Activated B cell treated with CpG ODN at 0.5 μM for 24 hours (primary cell): ENCODE data around the gene EBF3. TPM values are rescaled to one million over a fixed set of nuclear protein-coding genes. Genes with fewer than 3 reads are reported as not detected.

Experiments
- ATAC-seq: fragments of 200-7000 bp; cut with Tn5 transposase; one replicate; pipeline ENCODE4 v1.10.0; 2021; ENCODE audit warnings: low read depth, mild to moderate bottlenecking, moderate library complexity
- CTCF ChIA-PET: fragments of 350-600 bp; sonication (Branson Sonifier 250); formaldehyde crosslinking; loops from one replicate; lab custom pipeline; 2021; ENCODE audit warnings: antibody characterized with exemption; lab: Charles Lee
- POLR2A ChIA-PET: fragments of 350-600 bp; sonication (Branson Sonifier 250); formaldehyde crosslinking; loops from one replicate; lab custom pipeline; 2021; ENCODE audit warnings: antibody characterized with exemption; lab: Charles Lee
- DNase-seq: peaks from one replicate; pipeline ENCODE4 v3.0.0; 2022
- H3K27ac Mint-ChIP-seq: one replicate; pipeline ENCODE4 v1.8.0; 2020; ENCODE audit warnings: mixed read lengths
- H3K27me3 Mint-ChIP-seq: one replicate; pipeline ENCODE4 v1.8.0; 2021; ENCODE audit warnings: mixed read lengths
- H3K36me3 Mint-ChIP-seq: one replicate; pipeline ENCODE4 v1.8.0; 2021; ENCODE audit warnings: low read depth, mixed read lengths
- H3K4me1 Mint-ChIP-seq: one replicate; pipeline ENCODE4 v1.8.0; 2021; ENCODE audit warnings: mixed read lengths
- H3K4me3 Mint-ChIP-seq: one replicate; pipeline ENCODE4 v1.8.0; 2020; ENCODE audit warnings: mild to moderate bottlenecking, mixed read lengths
- H3K9me3 Mint-ChIP-seq: one replicate; pipeline ENCODE4 v1.8.0; 2020; ENCODE audit warnings: mixed read lengths
- intact Hi-C: fragments of 100-400 bp; cut with micrococcal nuclease; formaldehyde crosslinking; loops from one replicate; pipeline ENCODE4 v1.15.1; 2024
- total RNA-seq: library from RNA; stranded (reverse); gene quantifications from 2 replicates; pipeline ENCODE4 v1.2.3, GENCODE V29; 2022
- TF ChIP-seq, protein P1 (sequence below): fragments of 200-600 bp; IDR thresholded peaks from one replicate; pipeline ENCODE4 v1.8.0; 2022; ENCODE audit warnings: antibody characterized with exemption, mild to moderate bottlenecking

Gene EBF3
- total RNA-seq, 1 donor from 2014 or later: not detected

DNA sequence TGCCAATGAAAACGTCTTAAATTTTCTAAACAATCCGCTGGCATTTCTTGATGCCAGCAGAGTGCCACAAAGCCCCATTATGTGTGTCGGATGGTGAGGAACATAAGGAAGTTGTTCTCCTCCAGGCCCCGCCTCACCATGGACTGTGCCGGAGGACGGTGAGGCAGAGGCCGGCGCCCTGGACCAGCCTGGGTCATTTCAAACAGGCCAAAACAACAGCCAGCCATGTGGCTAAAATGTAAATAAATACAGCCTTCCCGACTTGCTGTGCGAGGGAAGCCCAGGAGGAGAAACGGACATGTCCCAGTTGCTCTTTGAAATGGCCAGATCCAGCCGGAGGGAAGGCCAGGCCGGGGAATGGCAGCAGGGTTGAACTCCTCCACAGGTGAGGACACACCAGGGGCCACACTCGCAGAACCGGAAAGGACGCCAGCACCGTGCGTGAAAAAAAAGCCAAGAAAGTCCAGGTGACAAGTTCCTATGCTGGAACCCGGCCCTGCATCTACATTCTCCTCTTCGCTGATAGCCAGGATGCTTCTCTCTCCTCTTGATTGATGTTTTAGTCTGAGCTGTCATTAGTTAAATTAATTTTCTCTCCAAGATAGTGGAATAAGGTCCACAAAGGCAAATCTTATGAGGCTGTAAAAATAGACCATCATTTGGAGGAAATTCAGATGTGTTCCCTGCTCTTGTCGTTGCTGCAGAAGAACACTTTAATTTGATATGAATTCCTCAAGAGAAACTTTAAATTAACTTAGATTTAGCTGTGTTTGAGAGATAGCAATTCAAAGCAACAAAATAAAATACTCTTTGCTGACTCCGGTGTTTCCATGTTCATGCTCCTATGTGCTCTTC, 64.6 kb downstream of the EBF3 start:
- intact Hi-C loops: no loop called here
- TF ChIP-seq, protein P1, sequence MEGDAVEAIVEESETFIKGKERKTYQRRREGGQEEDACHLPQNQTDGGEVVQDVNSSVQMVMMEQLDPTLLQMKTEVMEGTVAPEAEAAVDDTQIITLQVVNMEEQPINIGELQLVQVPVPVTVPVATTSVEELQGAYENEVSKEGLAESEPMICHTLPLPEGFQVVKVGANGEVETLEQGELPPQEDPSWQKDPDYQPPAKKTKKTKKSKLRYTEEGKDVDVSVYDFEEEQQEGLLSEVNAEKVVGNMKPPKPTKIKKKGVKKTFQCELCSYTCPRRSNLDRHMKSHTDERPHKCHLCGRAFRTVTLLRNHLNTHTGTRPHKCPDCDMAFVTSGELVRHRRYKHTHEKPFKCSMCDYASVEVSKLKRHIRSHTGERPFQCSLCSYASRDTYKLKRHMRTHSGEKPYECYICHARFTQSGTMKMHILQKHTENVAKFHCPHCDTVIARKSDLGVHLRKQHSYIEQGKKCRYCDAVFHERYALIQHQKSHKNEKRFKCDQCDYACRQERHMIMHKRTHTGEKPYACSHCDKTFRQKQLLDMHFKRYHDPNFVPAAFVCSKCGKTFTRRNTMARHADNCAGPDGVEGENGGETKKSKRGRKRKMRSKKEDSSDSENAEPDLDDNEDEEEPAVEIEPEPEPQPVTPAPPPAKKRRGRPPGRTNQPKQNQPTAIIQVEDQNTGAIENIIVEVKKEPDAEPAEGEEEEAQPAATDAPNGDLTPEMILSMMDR: no peak
- ChIA-PET CTCF (no interaction called here), POLR2A (no interaction called here)
- H3K9me3 Mint-ChIP-seq: no peaks in the 10 kb centered on the region
- H3K36me3 Mint-ChIP-seq: no peaks in the 10 kb centered on the region
- peaks cover 3% of the 10 kb centered on the region for H3K27me3 Mint-ChIP-seq
- no peak overlapping the region for H3K27ac Mint-ChIP-seq
- ATAC-seq (no peak), DNase-seq (no peak)
- no peaks in the 10 kb centered on the region for H3K4me1 Mint-ChIP-seq
- no peak overlapping the region for H3K4me3 Mint-ChIP-seq

DNA sequence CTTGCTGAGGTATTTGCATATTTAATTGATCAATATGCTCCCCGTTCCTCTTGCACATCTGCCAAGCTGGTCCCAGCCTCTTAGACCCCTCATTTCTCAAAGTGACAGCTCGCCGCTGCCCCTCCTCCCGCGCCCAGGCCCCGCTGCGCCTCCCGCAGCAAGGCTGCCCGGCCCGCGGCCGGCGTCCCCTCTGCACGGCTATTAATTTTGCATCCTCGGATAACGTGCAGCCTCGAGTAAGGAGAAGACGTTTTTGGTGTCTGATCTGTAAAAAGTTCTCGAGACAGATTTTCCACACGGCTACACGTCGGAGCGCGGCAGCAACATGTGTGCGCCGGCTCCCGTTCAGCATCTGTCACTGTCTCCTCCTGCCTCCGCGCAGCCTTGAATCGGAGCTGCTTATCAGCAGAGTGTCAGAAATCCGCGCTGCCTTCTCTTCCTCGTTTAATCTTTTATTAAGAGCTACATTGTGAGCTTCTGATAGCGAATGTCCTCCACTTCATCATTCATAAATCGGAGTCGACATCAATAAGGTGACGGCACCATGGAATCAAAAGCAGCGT, 65.3 kb downstream of the EBF3 start:
- no peak for ATAC-seq
- Mint-ChIP-seq H3K4me3 (no peak overlapping the region), H3K4me1 (no peaks in the 10 kb centered on the region), H3K27ac (no peak overlapping the region), H3K9me3 (no peaks in the 10 kb centered on the region), H3K27me3 (peaks cover 3% of the 10 kb centered on the region), H3K36me3 (no peaks in the 10 kb centered on the region)
- POLR2A ChIA-PET: no interaction called here
- CTCF ChIA-PET: no interaction called here
- intact Hi-C loops: no loop called here
- DNase-seq: no peak
- TF ChIP-seq, protein P1: no peak

GRCh38 chr10:129897871-129898626, 66.0 kb downstream of the EBF3 start:
- H3K27me3 Mint-ChIP-seq: peaks cover 3% of the 10 kb centered on the region
- no peaks in the 10 kb centered on the region for H3K9me3 Mint-ChIP-seq
- intact Hi-C loops: no loop called here
- ChIA-PET CTCF (no interaction called here), POLR2A (no interaction called here)
- DNase-seq (no peak), ATAC-seq (no peak)
- H3K4me1 Mint-ChIP-seq: no peaks in the 10 kb centered on the region
- H3K4me3 Mint-ChIP-seq: no peak overlapping the region
- H3K27ac Mint-ChIP-seq: no peak overlapping the region
- H3K36me3 Mint-ChIP-seq: no peaks in the 10 kb centered on the region
- TF ChIP-seq, protein P1: no peak

GRCh38 chr10:129896860-129897200, 67.2 kb downstream of the EBF3 start:
- Mint-ChIP-seq H3K9me3 (no peaks in the 10 kb centered on the region), H3K4me1 (no peaks in the 10 kb centered on the region), H3K36me3 (no peaks in the 10 kb centered on the region), H3K4me3 (no peak overlapping the region), H3K27ac (no peak overlapping the region), H3K27me3 (peaks cover 3% of the 10 kb centered on the region)
- TF ChIP-seq, protein P1: no peak
- ATAC-seq: no peak
- ChIA-PET POLR2A (no interaction called here), CTCF (no interaction called here)
- no peak for DNase-seq
- intact Hi-C loops: no loop called here
